NCI-H2227 treated with DMSO at 0.1 percent for 48 hours (cell line): ENCODE measurements around the gene SH3RF2.
A peak's percentile ranks its signal among the peaks of the same experiment; 100 is the strongest.

Experiments used
- DNase-seq: peaks from one replicate; lab custom pipeline; 2025; lab: John Stamatoyannopoulos, UW

SH3RF2 gene

DNA sequence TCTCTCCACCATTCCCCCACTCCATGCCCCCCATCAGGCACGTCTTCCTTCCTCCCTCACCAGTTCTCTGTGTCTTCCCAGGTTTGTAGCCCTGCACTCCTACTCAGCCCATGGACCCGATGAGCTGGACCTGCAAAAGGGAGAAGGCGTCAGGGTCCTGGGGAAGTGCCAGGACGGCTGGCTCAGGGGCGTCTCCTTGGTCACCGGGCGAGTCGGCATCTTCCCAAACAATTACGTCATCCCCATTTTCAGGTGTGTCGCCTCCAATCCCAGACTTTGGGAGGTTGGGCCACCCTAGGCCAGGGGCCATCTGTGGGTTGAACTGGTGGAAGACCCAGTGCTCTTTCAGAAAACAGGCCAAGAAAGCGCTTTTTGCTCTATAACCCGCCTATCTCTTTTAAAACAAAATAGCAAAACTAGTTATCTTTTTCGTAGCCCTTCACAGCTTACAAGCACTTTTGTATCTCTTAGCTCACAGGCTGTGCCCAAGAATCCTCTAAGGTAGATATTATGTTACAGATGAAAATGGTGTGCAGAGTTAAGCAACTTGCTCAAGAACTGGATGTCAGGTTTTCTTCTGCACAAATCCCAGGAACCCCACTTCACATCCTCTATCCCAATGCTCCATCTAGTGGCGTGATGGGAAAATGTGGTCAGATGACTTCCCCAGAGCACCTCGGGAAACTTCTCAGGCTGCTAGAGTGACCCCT is 112.8 kb downstream of the SH3RF2 start:
- DNase-seq: peak; percentile 45

DNA sequence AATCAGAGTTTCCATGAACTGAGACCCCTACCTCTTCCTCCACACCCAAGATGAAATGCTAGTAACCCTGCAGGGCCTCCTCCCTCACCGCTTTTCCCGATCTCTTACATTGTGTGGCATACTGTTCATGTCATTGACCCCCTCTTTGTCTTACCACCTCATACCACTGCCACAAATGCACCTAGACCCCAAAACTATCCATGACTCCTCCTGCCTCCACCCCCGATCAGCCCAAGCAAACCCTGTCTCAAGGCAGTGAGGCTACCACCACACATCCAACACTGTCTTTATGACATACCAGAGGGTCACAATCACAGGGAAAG is 113.3 kb downstream of the SH3RF2 start:
- no peak for DNase-seq

DNA sequence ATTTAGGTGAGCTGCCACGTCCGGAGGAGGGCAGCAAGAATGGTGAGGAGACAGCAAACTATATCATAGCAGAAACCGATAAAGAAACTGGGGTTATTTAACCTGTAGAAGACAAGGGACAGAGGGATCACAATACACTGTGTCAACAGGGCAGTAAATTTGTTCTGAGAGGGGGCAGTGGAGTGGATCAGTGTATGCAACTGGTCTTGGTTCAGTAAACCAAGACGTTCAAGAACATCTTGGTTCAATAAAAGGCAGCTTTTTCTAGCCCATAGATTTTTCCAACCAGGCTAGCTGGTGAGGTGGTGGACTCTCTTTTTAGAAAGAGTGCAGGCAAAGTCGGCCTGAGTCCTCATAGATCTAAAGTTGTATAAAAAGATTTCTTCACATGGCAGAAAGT is 113.7 kb downstream of the SH3RF2 start:
- no peak for DNase-seq

DNA sequence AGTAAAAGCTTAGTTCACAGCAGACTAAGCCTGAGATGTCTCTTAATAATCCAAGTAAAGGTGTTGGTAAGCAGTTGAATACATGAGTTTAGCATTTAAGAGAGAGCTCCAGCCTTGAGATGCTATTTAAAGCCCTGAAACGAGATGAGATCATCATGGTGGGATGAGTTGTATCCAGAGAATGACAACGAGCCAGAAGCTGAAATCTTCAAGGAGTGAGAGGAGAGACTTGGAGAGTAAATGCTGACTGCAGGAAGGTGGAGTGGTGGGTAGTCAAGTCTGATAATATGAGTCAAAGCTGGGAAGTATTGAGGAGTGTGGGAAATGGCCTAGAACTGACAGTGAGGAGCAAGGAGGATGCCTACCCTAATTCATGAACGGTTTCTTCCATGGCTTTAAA is 115.3 kb downstream of the SH3RF2 start:
- no peak for DNase-seq

DNA sequence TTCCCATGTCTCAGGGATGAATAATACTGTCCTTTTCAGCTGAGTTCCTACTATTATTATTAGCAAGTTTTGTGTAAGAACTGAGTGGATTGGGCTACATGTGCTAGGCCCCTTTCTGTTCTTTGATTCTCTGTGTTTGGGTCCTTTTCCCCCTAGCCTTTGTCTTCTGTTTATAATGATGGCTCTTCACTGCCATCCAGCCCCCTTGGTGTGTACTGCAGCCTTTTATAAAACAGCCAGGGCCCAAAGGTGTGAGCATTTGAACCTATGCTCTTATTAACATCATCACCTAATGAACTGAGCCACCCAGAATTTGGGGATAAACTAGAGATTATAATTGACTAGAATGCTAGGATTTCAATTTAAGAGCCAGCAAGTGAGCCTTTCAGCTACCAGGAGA is 116.4 kb downstream of the SH3RF2 start:
- no peak for DNase-seq

DNA sequence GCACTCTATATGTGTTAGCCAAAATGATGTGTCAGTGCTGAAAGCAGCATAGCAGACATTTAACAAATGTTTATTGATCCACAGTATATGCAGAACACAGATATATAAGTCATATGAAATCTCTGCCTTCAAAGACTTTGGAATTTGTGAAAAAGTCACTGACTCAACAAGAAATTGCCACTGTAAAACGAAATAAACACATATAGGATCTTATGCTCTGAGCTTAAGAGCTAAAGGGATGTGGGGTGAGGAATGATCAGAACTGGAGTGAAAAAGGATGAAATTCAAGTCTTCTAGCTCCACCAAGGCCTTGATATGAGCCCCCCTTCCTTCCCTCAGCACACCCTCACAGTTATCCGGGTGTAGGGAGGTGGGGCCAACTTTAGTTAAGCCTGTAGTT is 119.1 kb downstream of the SH3RF2 start:
- DNase-seq: no peak

DNA sequence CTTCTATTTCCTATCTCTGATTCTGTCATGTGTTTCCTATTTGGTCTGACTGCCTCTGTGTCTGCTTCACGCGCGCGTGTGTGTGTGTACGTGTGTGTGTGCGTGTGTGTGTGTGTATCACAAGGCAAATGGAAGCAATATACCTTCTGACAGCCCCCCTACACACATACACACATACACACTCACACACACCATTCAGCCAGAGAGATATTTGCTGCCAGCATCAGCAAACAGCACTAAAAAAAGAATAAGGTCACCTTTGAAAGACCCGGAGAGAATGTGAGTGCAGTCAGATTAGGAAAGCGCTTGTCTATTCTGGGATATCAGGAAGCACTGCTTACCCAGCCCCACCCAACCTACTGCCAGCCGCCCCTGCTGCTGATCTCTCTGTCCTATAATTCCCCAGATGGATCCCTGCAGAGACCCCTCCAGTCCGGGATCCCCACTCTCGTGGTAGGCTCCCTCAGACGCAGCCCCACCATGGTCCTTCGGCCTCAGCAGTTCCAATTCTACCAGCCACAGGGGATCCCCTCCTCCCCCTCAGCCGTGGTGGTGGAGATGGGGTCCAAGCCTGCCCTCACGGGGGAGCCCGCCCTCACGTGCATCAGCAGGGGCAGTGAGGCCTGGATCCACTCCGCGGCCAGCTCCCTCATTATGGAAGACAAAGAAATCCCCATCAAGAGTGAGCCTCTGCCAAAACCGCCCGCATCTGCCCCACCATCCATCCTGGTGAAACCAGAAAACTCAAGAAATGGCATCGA is 123.3 kb downstream of the SH3RF2 start:
- no peak for DNase-seq

DNA sequence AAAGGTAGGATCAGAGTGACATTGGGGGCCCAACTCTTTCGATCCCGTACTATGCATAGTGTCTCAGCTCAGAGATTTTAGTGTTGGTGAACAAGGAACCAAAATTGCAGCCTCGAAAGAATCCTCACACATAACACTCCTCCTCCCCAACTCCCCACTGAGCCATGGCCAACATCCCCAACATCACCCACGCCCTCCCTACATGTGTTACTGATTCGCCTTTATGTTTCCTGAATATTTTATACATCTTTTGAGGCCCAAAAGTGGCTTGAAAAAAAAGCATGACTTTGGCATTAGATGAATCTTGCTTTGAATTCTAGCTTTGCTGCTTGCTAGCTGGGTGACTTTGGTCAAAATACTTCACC is 123.8 kb downstream of the SH3RF2 start:
- DNase-seq: no peak

DNA sequence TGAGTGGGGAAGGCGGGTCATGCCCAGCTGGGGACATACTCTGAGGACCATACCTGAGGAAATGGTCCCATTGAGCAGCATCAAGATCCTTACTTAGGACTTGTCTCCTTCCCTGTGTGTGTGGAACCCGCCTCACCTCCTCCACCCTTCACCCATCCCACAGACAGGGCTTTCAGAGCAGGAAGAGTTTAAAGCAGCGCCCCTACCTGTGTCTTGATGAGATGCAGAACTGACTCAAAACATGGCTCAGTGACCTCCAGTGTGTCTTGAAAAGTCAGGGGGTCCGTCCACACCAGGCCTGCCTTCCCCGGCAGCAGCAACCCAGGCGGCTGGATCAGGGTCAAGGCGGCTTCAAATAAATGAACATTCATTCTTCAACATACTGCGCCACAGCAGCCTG is 130.6 kb downstream of the SH3RF2 start:
- no peak for DNase-seq

DNA sequence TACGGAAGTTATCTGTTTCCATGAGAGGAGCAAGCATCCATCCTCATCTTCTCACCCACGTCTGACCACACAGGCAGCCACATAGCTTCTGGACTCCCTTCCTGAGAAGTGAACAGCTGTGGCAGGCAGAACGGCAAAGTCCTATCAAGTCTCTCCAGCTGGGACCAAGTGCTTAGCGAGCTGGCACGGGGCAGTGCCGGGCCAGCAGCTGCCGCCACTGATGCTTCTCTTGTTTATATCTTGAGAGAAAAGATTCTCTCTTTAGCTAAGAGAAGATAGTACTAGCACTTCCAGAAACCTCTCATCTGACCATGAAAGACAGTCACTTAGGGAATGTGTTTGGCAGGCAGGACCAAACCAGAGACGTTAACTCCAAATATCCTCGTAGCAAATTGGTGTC is 131.8 kb downstream of the SH3RF2 start:
- DNase-seq: no peak

DNA sequence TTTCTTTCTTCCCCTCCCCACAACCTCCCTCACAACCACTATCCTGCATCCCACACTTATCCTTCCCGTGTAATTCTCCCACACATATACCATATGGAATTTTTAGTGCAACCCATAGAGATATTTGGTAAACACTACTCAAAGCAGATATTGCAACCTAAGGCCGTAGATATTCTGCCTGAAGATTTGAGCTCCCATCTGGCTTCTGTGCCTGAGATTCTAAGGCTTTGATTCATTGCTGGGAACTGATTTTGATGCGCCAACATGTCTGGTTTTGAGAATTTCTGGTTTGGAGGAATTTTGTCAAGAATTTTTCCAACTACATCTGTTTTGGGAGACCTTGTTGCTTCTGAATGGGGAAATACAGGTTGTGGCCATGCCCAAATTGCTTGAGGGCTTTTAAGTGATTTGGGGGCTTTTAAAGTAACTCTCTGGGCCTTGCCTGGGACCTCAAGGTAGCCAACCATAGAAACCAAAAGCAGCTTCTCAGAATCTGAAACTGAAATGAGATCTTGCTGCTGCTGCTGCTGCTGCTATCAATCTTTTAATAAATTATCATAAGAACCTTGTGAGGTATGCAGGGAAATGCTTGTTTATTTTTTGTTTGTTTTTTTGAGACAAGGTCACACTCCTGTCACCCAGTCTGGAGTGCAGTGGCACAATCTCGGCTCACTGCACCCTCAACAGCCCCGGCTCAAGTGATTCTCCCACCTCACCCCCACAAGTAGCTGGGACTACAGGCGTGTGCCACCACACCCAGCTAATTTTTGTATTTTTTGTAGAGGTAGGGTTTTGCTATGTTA is 132.8 kb downstream of the SH3RF2 start:
- DNase-seq: no peak

DNA sequence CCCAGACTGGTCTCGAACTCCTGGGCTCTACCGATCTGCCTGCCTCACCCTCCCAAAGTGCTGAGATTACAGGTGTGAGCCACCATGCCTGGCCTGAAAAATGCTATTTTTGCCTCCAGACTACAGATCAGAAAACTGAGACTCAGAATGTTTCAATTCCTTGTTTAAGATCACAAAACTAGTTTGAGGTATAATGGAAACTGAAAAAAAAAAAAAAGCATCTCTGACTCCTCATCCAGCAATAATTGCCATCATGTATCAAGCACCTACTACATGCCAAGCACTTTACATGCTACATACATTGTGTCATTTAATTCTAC is 133.4 kb downstream of the SH3RF2 start:
- DNase-seq: no peak

DNA sequence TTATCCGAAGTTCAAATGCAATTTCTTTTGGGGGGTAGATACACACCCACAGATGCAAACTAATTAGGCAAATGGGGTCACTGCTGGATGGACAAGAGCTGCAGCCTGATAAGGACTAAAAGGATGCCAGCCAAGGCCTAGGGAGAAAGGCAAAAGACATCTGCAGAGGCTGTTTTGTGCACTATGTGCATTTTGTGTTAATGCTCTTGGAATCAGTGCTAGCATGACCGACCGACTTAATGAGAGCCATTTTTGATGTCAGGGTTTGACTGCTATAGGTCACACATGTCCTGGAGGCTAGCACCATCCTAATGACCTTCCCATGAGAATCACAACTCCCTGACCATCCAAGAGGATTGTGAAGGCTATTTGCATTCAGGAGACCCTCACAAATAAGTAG is 134.4 kb downstream of the SH3RF2 start:
- DNase-seq: no peak

DNA sequence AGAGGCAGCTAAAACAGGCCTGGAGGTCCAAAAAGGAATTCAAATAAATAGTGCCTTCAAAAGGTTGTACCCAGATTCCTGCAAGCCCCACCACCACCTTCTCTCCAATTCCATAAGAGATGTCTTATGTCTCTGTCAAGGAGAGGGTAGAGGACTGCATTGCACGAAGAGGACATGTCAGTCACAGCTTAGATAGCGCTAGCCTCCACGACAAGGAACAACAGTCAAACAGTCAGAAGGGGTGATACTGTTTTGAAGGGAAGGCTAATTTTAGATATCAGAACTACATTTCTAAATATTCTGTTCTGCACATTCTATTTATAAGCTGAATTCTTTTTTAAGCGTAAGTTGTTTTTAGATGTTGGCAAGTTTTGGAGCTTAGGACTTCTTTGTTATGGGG is 134.8 kb downstream of the SH3RF2 start:
- DNase-seq: no peak

DNA sequence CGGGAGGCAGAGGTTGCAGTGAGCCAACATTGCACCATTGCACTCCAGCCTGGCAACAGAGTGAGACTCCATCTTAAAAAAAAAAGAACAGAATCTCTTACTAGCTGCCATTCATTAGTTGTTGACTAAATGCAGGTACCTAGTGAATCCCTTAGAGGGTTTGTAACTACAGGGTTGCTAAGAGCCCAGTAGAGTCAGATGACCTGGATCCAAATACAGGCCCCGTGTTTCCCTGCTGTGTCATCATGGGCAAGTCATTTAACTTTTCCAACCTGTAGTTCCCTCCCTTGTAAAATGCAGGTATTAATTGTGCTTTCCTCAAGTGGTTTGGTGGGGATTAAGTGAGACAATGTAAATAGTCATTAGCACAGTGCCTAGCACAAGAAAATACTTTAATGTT is 136.2 kb downstream of the SH3RF2 start:
- no peak for DNase-seq

DNA sequence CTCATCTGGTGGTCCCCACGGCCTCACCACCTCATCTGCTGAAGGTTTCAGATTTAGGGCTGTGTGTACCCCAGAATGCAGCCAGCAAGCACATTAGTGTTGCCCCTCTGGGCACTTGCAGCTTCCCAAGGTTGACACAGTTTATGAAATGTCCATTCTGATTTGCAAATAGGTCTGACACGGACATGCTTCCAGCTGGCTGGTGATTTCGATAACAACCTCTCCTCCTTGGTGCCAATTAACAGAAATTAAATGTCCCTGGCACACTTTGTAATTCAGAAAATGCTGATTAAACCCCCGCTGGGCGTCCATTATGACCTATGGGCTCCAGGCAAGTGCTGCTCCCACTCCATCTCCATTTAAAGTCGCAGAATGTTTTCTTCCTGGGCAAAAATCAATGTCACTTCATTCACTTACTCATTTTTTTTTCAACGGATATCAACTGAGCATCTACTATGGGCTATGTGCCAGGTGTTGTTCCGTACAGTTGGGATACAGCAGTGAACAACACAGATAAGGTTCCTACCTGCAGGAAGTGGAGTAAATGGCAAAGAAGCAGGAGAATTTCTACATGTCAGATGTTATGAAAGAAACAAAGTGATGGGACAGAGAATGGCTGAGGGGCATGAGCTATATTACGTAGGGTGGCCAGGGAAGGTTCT is 137.0 kb downstream of the SH3RF2 start:
- DNase-seq: no peak

DNA sequence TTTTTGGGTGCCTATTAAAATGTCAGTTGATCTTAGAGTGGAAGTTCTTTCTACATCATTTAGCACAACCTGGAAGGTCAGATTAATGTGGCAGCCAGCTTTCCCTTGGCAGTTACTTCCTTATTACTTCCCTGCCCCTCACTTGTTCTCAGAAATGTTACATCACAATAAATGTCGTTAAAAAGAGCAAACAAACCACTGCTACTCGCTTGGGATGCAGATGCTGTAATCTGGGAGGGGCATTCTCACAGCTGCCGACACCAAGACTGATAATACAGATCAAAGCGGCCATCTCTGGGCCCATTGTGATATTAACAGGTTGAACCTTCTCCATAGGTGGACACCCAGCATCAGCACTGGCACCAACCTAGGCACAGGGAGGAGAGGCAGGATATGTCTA is 139.7 kb downstream of the SH3RF2 start:
- no peak for DNase-seq

DNA sequence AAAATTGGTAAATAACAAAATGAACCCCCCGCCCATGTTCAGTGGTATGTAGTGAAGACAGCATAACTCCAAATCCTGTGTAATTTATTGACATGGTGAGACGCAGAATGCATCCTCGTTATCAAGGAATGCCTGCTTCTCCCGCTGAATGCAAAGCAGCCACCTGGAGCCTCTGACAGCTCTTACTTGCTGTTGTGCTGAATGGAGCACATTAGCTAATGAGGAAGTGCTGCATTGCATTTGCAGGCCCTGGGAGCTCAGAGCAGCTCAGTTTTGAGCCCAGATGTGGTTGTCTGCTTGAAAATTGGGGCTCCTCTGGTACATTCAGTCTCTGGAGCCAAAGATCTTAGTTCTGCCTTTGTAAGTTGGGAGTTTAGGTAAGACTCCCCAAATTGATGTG is 140.1 kb downstream of the SH3RF2 start:
- DNase-seq: no peak

DNA sequence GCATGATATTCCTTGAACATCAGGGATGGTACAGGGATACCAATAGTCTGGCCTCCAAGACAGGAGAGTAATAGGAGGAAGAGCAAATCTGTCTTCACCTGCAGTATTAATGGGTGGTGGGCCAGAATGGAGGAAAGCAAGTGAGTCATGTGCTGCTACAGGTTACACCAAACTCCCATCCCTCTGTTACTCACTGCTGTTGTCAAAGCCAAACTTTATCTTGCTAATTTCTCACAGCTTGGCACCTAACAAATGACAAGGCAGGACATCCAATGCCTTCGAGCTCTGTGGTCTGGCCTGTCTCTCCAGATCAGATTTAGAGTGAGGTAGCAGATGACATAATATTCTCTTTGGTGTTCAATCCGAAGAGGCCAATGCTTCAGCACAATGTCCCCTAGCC is 142.2 kb downstream of the SH3RF2 start:
- no peak for DNase-seq

DNA sequence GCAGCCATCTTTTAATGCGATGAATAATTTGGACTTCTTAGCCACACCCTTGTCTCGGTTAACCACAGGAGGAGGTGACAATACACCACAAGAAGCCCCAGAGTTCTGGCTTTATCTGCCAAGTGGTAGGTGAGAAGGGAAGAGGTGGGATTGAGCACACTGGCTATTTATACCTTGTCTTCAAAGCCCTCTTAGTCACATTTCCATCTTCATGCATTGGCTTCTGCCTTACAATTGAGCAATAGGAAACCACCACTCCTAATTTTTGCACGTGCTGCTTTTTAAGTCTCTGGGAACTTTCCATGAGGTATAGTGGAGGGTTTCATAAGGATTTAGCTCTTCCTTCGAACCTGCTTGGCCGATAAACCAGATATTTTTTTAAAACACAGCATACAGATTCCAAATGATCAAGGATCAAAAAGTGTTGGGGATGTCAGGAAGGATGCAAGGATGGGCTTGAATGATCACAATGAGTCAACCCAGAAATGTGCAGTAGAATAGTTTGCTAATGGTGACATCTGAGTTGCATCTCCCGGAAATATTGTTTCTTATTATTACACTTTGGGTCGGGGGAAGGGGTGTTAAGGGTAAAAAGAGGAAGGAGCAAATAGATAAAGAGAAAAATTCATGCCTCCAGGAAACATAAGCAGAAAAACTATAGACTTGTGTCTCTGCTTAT is 143.5 kb downstream of the SH3RF2 start:
- DNase-seq: no peak

DNA sequence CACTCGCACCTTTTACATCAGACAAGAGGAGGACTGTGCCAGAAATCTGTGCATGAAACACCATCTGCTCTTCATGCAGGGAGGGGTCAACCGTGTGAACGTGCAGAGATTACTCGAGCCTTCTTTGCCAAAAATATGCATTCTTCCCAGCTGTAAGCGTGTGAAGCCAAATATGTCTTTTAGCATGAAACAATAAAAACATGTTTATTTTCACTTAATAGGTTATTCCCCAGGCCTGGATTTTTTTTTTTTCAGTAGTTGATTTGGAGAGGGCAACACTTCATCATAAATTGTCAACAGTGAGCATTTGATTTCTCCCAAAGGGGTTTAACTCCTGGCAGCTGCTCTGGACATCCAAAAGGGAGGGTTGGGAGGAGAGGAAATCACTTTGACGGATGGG is 145.2 kb downstream of the SH3RF2 start:
- DNase-seq: no peak

DNA sequence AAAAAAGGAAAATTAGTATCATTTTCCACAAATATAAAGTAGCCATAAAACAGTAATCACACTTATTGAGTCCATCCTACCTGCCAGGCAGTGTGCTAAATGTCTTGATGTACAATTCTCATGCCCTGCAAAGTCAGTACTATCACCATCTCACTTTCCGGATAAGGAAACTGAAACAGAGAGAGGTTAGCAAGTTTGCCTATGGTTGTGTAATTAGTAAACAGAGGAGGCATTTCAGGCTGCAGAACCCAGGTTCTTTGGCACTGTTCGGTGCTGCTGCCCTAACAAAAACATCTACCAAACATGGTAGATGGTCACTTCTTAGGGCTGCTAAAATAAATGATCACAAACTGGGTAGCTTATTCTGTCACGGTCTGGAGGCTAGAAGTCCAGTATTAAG is 146.4 kb downstream of the SH3RF2 start:
- DNase-seq: no peak
